ENCODE data around the gene FCRLA.

- TF ChIP-seq, protein P1, sequence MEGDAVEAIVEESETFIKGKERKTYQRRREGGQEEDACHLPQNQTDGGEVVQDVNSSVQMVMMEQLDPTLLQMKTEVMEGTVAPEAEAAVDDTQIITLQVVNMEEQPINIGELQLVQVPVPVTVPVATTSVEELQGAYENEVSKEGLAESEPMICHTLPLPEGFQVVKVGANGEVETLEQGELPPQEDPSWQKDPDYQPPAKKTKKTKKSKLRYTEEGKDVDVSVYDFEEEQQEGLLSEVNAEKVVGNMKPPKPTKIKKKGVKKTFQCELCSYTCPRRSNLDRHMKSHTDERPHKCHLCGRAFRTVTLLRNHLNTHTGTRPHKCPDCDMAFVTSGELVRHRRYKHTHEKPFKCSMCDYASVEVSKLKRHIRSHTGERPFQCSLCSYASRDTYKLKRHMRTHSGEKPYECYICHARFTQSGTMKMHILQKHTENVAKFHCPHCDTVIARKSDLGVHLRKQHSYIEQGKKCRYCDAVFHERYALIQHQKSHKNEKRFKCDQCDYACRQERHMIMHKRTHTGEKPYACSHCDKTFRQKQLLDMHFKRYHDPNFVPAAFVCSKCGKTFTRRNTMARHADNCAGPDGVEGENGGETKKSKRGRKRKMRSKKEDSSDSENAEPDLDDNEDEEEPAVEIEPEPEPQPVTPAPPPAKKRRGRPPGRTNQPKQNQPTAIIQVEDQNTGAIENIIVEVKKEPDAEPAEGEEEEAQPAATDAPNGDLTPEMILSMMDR (IDR thresholded peaks at IDR 0.05) = peak; percentile 28
- TF ChIP-seq POLR2AphosphoS5 (IDR thresholded peaks at IDR 0.05; ENCODE audit: low read depth, low read length) (no peak), SIN3A (IDR thresholded peaks at IDR 0.05; ENCODE audit: borderline replicate concordance, insufficient read depth, low read depth, low read length) (no peak)
- TF ChIP-seq, protein P2, sequence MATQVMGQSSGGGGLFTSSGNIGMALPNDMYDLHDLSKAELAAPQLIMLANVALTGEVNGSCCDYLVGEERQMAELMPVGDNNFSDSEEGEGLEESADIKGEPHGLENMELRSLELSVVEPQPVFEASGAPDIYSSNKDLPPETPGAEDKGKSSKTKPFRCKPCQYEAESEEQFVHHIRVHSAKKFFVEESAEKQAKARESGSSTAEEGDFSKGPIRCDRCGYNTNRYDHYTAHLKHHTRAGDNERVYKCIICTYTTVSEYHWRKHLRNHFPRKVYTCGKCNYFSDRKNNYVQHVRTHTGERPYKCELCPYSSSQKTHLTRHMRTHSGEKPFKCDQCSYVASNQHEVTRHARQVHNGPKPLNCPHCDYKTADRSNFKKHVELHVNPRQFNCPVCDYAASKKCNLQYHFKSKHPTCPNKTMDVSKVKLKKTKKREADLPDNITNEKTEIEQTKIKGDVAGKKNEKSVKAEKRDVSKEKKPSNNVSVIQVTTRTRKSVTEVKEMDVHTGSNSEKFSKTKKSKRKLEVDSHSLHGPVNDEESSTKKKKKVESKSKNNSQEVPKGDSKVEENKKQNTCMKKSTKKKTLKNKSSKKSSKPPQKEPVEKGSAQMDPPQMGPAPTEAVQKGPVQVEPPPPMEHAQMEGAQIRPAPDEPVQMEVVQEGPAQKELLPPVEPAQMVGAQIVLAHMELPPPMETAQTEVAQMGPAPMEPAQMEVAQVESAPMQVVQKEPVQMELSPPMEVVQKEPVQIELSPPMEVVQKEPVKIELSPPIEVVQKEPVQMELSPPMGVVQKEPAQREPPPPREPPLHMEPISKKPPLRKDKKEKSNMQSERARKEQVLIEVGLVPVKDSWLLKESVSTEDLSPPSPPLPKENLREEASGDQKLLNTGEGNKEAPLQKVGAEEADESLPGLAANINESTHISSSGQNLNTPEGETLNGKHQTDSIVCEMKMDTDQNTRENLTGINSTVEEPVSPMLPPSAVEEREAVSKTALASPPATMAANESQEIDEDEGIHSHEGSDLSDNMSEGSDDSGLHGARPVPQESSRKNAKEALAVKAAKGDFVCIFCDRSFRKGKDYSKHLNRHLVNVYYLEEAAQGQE (IDR thresholded peaks at IDR 0.05; ENCODE audit: insufficient read depth in 1 of 2, low read depth in 2 of 2, low read length in 1 of 2) = no peak
Measured at GRCh38 chr1:161725908-161726472, 19.0 kb downstream of the FCRLA start.

Measured in Panc1 (cell line).